ENCODE results near the gene GPBAR1. TPM values are rescaled to one million over a fixed set of nuclear protein-coding genes. Genes with fewer than 3 reads are reported as not detected.
"Not testable (repeated sequence)": the region's sequence is repeated elsewhere in the genome, so short reads cannot be mapped to it uniquely, and the experiment has no call there.

Gene GPBAR1
- total RNA-seq, 1 donor from 2014 or later: 0.92 TPM

DNA sequence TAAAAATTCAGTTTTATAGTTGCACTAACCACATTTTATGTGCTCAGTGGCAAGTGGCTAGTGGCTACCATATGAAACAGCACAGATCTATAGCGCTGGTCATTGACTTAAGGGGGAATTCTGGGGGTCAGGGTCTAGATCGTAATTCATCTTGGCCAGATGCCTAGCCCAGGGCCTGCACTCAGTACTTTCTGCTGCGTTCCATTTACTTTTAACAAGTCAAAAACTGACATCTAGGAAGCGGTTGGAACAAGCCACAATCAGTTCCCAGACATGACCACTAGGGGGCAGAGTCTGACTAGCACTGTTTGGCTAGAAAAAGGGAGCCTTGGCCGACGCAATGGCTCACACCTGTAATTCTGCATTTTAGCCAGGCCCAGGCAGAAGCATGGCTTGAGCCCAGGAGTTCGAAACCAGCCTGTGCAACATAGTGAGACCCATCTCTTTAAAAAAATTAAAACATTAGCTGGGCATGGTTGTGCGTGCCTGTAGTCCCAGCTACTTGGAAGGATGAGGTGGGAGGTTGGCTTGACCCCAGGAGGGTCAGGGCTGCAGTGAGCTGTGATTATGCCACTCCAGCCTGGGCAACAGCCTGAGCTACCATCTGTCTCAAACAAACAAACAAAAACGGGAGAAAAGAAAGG, 40.5 kb downstream of the GPBAR1 start:
- Histone ChIP-seq H3K36me3 (ENCODE audit: control insufficient read depth, insufficient read depth, low read length) (no peaks in the 10 kb centered on the region), H3K4me3 (ENCODE audit: low read depth, low read length) (no peak overlapping the region), H3K27me3 (ENCODE audit: control insufficient read depth, insufficient read depth, low read length) (no peaks in the 10 kb centered on the region)
- peak; percentile 92 for TF ChIP-seq CTCF (IDR thresholded peaks at IDR 0.05; ENCODE audit: insufficient read depth, low read length, poor library complexity, severe bottlenecking)
- peak; percentile 45 for DNase-seq (ENCODE audit: low read depth)

DNA sequence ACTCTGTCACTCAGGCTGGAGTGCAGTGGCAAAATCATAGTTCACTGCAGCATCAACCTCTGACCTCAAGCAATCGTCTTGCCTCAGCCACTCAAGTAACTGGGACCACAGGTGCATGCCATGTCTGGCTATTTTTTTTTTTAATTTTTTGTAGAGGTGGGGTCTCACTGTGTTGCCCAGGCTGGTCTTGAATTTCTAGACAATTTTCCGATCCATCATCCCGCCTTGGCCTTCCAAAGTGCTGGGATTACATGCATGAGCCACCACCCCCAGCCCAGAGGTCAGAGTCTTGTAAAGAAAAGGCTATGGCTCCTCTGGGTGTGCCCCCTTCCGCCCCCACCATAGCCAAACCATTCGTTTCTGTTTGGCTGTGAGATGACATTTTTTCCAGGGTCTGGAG, 44.6 kb downstream of the GPBAR1 start:
- Histone ChIP-seq H3K27me3 (ENCODE audit: control insufficient read depth, insufficient read depth, low read length) (no peaks in the 10 kb centered on the region), H3K4me3 (ENCODE audit: low read depth, low read length) (no peak overlapping the region), H3K36me3 (ENCODE audit: control insufficient read depth, insufficient read depth, low read length) (no peaks in the 10 kb centered on the region)
- no peak for TF ChIP-seq CTCF (IDR thresholded peaks at IDR 0.05; ENCODE audit: insufficient read depth, low read length, poor library complexity, severe bottlenecking)
- no peak for DNase-seq (ENCODE audit: low read depth)

DNA sequence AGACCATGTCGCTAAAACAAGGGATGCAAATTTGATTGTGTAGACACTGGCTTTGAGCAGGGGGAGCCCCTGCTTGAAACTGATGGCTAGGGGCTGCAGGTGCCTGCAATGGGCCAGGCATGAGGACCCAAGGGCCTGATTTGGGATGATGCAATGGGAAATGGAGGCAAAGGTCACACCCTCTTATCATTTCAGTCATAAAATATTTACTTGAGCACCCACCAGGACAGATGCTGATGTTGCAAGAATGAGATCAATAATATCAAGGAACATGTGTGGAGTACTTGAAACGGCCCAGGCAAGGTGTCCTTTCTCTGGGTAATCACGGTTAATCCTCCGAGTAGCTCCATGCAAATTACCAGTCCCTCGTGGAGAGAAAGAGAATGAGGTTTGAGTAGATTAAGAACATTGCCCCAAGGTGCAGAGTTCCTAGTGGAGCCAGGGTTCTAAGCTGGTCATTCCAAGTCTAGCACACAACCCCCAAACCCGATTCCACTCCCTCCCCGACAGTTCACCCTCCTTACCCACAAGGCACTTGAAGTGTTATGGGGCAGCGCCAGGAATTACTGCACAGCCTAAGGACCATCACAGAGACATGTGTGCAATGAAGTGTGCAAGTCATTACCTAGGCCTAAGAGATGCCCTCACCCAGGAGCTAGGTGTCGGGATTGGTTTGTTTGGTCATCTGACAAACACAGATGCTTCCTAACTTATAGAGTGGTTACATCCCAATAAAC, 45.5 kb downstream of the GPBAR1 start:
- TF ChIP-seq CTCF (IDR thresholded peaks at IDR 0.05; ENCODE audit: insufficient read depth, low read length, poor library complexity, severe bottlenecking): no peak
- Histone ChIP-seq H3K36me3 (ENCODE audit: control insufficient read depth, insufficient read depth, low read length) (no peaks in the 10 kb centered on the region), H3K27me3 (ENCODE audit: control insufficient read depth, insufficient read depth, low read length) (no peaks in the 10 kb centered on the region), H3K4me3 (ENCODE audit: low read depth, low read length) (no peak overlapping the region)
- no peak for DNase-seq (ENCODE audit: low read depth)

DNA sequence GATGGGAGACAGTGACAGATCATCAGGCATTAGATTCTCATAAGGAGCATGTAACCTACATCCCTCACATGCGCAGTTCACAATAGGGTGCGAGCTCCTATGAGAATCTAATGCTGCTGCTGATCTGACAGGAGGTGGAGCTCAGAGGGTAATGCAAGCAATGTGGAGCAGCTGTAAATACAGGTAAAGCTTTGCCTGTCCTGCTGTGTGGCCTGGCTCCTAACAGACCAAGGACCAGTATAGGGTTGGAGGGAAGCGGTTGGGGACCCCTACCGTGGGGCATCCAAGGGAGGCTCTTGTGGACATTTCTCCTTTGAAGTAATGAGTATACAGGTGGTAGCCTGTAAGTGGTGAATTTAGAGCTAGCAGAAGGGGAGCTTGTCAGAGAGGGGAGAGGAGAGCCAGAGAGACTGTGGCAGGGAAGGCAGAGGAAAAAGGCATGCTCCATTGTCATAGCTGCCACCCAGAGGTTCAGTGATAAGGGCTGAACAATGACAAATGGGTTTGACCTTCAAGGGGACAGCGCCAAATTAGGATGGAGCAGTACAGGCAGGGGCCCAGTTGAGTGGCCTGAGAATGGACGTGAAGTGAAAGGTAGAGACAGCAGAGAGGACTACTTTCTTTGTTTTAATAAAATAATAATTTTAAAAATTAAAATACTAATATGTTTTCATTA, 46.7 kb downstream of the GPBAR1 start:
- Histone ChIP-seq H3K36me3 (ENCODE audit: control insufficient read depth, insufficient read depth, low read length) (no peaks in the 10 kb centered on the region), H3K27me3 (ENCODE audit: control insufficient read depth, insufficient read depth, low read length) (no peaks in the 10 kb centered on the region), H3K4me3 (ENCODE audit: low read depth, low read length) (no peak overlapping the region)
- no peak for DNase-seq (ENCODE audit: low read depth)
- no peak for TF ChIP-seq CTCF (IDR thresholded peaks at IDR 0.05; ENCODE audit: insufficient read depth, low read length, poor library complexity, severe bottlenecking)

DNA sequence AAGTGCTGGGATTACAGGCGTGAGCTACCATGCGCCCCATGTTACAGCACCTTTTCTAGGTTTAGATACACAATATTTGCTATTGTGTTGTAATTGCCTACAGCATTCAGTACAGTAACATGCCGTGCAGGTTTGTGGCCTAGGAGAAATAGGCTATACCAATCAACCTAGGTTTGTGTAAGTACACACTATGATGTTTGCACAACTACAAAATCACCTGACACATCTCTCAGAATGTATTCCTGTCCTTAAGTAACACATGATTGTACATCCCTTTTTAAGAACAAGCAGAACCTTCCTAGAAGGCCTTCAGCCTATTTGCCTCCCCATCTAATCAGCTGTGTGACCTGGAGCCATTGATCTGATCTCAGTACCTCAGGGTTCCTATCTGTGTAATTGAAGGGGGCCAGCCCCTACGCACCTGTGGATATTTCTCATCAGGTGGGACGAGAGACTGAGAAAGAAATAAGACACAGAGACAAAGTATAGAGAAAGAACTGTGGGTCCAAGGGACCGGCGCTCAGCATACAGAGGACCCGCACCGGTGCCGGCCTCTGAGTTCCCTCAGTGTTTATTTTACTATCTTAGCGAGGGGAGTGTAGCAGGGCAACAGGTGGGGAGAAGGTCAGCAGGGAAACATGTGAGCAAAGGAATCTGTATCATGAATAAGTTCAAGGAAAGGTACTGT, 50.2 kb downstream of the GPBAR1 start:
- no peak for DNase-seq (ENCODE audit: low read depth)
- no peak for TF ChIP-seq CTCF (IDR thresholded peaks at IDR 0.05; ENCODE audit: insufficient read depth, low read length, poor library complexity, severe bottlenecking)
- no peaks in the 10 kb centered on the region for H3K27me3 ChIP-seq (ENCODE audit: control insufficient read depth, insufficient read depth, low read length)
- no peak overlapping the region for H3K4me3 ChIP-seq (ENCODE audit: low read depth, low read length)
- H3K36me3 ChIP-seq (ENCODE audit: control insufficient read depth, insufficient read depth, low read length): no peaks in the 10 kb centered on the region

GRCh38 chr2:218311541-218312266, 50.9 kb downstream of the GPBAR1 start:
- not testable (repeated sequence) for H3K4me3 ChIP-seq (ENCODE audit: low read depth, low read length); DNase-seq (ENCODE audit: low read depth); H3K36me3 ChIP-seq (ENCODE audit: control insufficient read depth, insufficient read depth, low read length); H3K27me3 ChIP-seq (ENCODE audit: control insufficient read depth, insufficient read depth, low read length)
